H1 (cell line): Measurements from ENCODE around the gene ZNF598. TPM values are rescaled to one million over a fixed set of nuclear protein-coding genes. Genes with fewer than 3 reads are reported as not detected.

ENCODE experiments used
- CBX5 ChIP-seq: fragments of 300-800, 300-1000 bp; sonication (generic); IDR thresholded peaks from 2 replicates; pipeline ENCODE4 v1.7.1; 2016; ENCODE audit warnings: antibody characterized with exemption, low read length, low read depth
- CTBP2 ChIP-seq: IDR thresholded peaks from 2 replicates; pipeline ENCODE4 v1.7.0; 2011; ENCODE audit warnings: borderline replicate concordance, mild to moderate bottlenecking, moderate library complexity, mixed read lengths, low read length; ENCODE audit not compliant: insufficient read depth, insufficient read length
- EP300 ChIP-seq, 2 experiments: IDR thresholded peaks; 1 replicate in 1 of 2; 2 replicates in 1 of 2; pipeline ENCODE4 v1.6.1; 2011 to 2012; ENCODE audit warnings: low read depth in 2 of 2, low read length in 2 of 2, mild to moderate bottlenecking in 2 of 2, borderline replicate concordance in 1 of 2, inconsistent platforms in 1 of 2, moderate library complexity in 1 of 2
- GABPA ChIP-seq: IDR thresholded peaks from 2 replicates; pipeline ENCODE4 v1.6.1; 2011; ENCODE audit warnings: mild to moderate bottlenecking, low read length, moderate library complexity, borderline replicate concordance; ENCODE audit not compliant: insufficient read depth
- KDM4A ChIP-seq: IDR thresholded peaks from one replicate; pipeline ENCODE4 v1.7.1; 2012; ENCODE audit warnings: low read depth, mild to moderate bottlenecking, moderate library complexity, low read length, inconsistent platforms; ENCODE audit not compliant: severe bottlenecking
- SIX5 ChIP-seq: IDR thresholded peaks from 2 replicates; pipeline ENCODE4 v1.6.1; 2011; ENCODE audit warnings: mild to moderate bottlenecking, low read depth, low read length
- SP1 ChIP-seq: IDR thresholded peaks from 2 replicates; pipeline ENCODE4 v1.6.1; 2011; ENCODE audit warnings: low read depth, low read length
- TEAD4 ChIP-seq: IDR thresholded peaks from 2 replicates; pipeline ENCODE4 v1.6.1; 2012; ENCODE audit warnings: low read depth, low read length, inconsistent platforms, mixed read lengths
- polyA plus RNA-seq, 7 experiments: library from polyadenylated mRNA; depleted of rRNA in 3 of 7; stranded (reverse) in 5 of 7; unstranded in 2 of 7; fragments of >200 nt in 5 of 7; fragments of 200-250 nt in 2 of 7; gene quantifications; 1 replicate in 5 of 7; 2 replicates in 1 of 7; 4 replicates in 1 of 7; pipeline versions ENCODE4 v1.2.1 to v1.2.3, GENCODE V29; 2011 to 2013; ENCODE audit warnings: missing spikeins in 2 of 7, mixed read lengths in 2 of 7
- total RNA-seq: library from RNA; stranded (reverse); fragmentation: NEBNext Ultra II Directional; extraction: Animal tissue kit (Norgen Biotek cat#: 25700); gene quantifications from 2 replicates; pipeline ENCODE4 v1.2.1, GENCODE V29; 2021

Gene ZNF598
- total and polyA plus RNA-seq, 2 of the 8 experiments (the other 6 are each of a cell fraction or from before 2014, with no cell fraction given), result 29.3 to 47.6 TPM

DNA sequence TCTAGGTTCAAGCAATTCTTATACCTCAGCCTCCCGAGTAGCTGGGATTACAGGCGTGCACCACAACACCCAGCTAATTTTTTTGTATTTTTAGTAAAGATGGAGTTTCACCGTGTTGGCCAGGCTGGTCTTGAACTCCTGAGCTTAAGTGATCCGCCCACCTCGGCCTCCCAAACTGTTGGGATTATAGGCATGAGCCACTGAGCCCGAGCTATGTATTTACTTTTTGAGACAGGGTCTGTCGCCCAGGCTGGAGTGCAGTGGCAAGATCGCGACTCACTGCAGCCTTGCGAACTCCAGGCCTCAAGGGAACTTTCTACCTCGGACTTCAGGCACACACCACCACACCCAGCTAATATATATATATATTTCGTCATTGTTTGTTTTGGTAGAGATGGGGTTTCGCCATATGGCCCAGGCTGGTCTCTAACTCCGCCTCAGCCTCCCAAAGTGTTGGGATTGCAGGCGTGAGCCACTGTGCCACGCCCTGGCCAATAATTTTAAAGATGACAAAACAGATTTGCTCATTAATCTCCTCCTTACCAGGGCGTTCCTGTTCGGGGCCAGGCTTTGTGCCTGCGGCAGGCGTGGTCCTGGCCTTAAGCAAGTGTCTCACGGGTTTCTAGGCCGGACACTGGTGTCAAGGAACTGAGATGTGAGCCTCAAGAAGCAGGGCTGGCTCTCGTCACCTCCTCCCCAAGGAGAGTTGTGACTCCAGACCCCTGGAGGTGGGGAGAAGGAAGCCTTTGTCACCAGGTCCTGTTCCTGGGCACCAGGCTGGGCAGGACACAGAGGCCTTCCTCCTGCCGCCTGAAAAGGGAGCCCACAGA is 5.7 kb upstream of the ZNF598 start (continued):
- TF ChIP-seq CBX5, result no peak
- no peak for TF ChIP-seq GABPA
- TF ChIP-seq TEAD4, result no peak
- TF ChIP-seq SIX5, result no peak
- TF ChIP-seq EP300 (IDR thresholded peaks at IDR 0.05; ENCODE audit: borderline replicate concordance in 1 of 2, low read depth in 2 of 2, low read length in 2 of 2), result no peak
- TF ChIP-seq KDM4A, result no peak
- no peak for TF ChIP-seq CTBP2
- no peak for TF ChIP-seq SP1
